ENCODE results near the gene TRPV6.

GRCh38 chr7:142896151-142896550 lies 10.6 kb upstream of the TRPV6 start:
- no peak for TF ChIP-seq CTCF (IDR thresholded peaks at IDR 0.05; ENCODE audit: poor library complexity)
- no peak for TF ChIP-seq EZH2phosphoT487 (IDR thresholded peaks at IDR 0.05; ENCODE audit: low read depth, severe bottlenecking, unreplicated experiment)
- no peak for TF ChIP-seq EZH2 (IDR thresholded peaks at IDR 0.05; ENCODE audit: borderline replicate concordance)
